Fibroblast of mammary gland (primary cell): ENCODE results near the gene SLC5A9.

Experiments used
- DNase-seq: peaks from one replicate; pipeline ENCODE4 v3.0.0-alpha.2; 2010; ENCODE audit warnings: low read depth
- H3K4me3 ChIP-seq: 2 replicates; pipeline ENCODE4 v1.5.1; 2011; ENCODE audit warnings: low read depth, mild to moderate bottlenecking, low read length, moderate library complexity; ENCODE audit not compliant: control insufficient read depth
- TF ChIP-seq, protein P1 (sequence below): conservative IDR thresholded peaks from 2 replicates; pipeline ENCODE4 v1.5.1; 2011; ENCODE audit warnings: low read depth, low read length, inconsistent platforms; ENCODE audit not compliant: control insufficient read depth, insufficient read depth

Gene SLC5A9

DNA sequence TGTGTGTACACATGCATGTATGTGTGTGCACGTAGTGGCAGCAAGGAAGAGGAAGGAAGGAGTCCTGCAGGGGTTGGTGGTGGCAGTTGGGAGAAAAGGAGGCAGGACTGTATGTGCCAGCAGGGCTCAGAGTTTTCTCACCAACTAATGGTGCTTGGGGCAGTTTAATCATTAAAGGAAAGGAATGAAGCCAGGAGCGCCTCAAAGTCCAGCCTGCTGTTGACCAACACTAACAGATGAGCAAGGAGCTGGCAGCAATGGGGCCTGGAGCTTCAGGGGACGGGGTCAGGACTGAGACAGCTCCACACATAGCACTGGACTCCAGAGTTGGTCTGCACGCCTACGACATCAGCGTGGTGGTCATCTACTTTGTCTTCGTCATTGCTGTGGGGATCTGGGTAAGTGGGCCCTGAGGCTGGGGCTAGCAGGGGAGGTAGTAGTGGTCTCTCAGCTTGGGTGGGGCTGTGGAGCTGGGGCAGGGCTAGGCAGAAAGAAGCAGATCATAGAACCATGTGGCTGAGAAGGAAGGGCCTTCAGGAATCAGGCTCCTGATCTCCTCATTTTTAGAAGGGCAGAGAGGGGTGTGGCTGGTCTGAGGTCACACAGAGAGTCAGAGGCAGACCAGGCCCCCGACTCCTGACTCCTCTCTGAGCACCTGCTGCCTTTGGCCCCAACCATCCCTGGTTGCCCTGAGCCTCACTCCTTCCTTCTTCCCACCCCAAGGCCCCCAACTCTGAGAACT lies at the start of gene SLC5A9:
SLC5A9 (plus strand) TSS at position 216 of the 742 bp plus-strand sequence; CDS start at position 237, 21 bp downstream.
- no peak for DNase-seq
- H3K4me3 ChIP-seq: no peak within 1 kb of the TSS
- TF ChIP-seq, protein P1, sequence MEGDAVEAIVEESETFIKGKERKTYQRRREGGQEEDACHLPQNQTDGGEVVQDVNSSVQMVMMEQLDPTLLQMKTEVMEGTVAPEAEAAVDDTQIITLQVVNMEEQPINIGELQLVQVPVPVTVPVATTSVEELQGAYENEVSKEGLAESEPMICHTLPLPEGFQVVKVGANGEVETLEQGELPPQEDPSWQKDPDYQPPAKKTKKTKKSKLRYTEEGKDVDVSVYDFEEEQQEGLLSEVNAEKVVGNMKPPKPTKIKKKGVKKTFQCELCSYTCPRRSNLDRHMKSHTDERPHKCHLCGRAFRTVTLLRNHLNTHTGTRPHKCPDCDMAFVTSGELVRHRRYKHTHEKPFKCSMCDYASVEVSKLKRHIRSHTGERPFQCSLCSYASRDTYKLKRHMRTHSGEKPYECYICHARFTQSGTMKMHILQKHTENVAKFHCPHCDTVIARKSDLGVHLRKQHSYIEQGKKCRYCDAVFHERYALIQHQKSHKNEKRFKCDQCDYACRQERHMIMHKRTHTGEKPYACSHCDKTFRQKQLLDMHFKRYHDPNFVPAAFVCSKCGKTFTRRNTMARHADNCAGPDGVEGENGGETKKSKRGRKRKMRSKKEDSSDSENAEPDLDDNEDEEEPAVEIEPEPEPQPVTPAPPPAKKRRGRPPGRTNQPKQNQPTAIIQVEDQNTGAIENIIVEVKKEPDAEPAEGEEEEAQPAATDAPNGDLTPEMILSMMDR: no peak

DNA sequence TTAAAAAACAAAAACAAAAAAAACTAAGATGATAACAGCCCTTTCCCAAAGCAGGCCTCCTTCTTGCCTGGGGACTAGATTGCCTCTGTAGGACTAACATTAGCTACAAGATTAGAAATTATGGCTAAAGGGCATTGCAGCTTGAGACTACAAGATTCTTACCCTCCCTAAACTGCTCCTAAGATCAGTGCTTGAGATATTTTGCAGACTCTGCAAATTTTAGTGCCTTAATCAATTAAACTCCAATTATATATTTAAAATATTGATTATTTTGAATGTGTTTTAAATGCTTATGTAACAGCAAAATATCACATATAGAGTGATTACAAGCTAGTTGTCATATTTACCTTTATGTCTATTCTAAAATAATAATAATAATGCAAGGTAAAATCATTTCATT lies 47.4 kb upstream of the SLC5A9 start:
- TF ChIP-seq, protein P1: no peak
- DNase-seq: no peak
- no peak overlapping the region for H3K4me3 ChIP-seq

DNA sequence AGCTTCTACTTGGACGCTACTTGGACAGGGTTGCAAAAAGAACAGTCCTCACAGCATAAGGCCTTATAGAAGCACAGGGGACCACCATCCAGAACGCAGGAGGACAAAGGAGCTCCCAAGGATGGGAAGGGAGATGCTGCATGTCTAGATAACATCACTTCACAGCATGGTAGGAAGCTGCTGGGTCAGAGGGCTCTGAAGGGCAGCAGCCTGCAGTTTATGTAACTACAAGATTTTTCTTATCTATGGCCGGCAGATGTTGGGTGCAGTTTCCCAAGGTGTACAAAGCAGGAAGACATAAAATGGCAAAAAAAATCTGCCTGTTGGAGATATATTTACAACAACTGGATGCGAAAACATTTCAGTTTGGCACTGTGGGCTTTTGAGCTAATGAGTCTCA lies 45.3 kb upstream of the SLC5A9 start:
- DNase-seq: peak; percentile 14
- no peak overlapping the region for H3K4me3 ChIP-seq
- TF ChIP-seq, protein P1: no peak

DNA sequence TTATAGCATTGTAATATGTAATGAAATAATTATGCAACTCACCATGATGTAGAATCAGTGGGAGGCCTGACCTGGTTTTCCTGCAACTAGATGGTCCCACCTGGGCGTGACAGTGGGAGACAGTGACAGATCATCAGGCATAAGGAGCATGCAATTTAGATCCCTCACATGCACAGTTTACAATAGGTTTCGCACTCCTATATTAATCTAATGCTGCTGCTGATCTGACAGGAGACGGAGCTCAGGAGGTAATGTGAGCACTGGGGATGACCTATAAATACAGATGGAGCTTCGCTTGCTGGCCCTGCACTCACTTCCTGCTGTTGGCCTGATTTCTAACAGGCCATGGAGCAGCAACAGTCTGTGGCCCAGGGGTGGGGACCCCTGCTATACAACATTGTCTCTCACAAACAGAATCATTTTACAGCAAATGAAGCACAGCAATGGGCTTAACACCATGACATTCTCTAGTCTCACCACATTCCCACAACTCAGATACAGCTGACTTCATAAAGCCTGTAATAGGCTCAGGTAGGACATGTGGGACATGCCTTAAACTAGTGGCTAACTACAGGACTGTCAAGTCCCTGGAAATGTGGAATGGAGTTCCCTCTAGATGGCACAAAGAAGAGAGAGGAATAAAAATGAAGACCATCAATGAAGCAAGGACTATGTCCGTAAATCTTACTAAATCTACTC lies 40.7 kb upstream of the SLC5A9 start:
- H3K4me3 ChIP-seq: no peak overlapping the region
- TF ChIP-seq, protein P1: no peak
- no peak for DNase-seq

DNA sequence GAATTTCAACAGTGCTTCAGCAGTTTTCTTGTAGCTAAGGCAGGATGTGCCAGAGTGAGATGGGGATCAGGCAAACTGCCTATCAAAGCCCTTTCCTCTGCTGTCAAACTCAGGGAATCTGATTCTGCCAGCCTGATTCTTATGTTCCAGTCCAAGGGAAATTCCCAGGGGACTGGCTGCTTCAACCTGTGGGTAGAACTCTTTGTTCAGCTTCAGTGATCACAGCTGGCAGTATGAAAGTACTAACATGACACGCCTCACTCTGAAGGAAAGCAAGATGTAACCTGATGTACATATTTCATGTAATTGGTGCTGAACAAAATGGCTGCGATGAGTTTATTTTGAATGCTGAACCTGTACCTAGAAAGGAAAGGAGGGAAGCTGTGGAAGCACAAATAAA lies 40.1 kb upstream of the SLC5A9 start:
- DNase-seq: no peak
- TF ChIP-seq, protein P1: no peak
- no peak overlapping the region for H3K4me3 ChIP-seq

DNA sequence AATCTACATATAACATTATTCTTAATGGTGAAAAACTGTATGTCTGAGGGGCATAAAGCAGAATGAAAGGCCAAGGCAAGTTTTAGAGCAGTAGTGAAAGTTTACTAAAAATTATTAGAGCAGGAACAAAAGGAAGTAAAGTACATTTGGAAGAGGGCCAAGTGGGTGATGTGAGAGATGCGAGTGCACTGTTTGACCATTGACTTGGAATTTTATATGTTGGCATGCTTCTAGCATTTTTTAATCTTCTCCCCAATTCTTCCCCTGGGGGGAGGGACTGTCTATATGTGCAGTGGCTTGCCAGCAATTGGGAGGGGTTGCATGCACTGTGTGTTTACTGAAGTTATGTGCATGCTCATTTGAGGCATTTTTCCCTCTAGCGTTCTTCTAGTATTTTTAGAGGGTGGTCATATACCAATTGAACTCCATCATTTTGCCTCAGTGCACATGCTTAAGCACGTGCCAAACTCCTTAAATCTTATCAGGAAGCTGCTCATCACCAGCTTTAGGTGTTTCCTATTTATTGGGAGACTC lies 36.1 kb upstream of the SLC5A9 start:
- no peak for DNase-seq
- no peak overlapping the region for H3K4me3 ChIP-seq
- TF ChIP-seq, protein P1: no peak
